ENCODE measurements around the gene AKAP1.

AKAP1 gene

DNA sequence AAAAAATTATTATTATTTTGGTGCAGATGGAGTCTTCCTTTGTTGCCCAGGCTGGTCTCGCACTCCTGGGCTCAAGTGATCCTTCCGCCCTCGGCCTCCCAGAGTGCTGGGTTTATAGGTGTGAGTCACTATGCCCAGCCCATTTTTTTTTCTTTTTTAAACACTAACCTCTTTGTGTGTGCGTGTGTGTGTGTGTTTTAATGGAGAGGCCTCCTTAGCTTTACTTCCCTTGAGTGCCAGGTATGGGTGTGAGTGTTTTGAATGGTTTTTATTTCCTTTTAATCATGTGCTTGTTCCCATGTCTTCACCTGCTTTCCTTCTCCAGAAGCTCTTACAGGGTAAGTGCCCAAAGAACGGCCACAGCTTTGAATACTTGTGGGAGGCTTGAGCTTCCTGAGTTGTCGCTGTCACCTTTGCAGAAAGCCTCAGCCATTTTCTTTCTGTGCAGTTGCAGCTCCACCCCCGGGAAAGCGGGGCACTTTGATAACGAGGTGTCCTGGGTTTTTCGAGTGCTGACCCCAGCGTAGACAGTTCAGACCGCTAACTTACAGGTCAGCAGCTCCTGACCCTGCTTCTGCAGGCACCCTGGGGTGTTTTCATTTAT lies 22.6 kb downstream of the AKAP1 start:
- peaks cover 18% of the 10 kb centered on the region for H3K4me1 Mint-ChIP-seq
- ATAC-seq = no peak
- H3K9me3 Mint-ChIP-seq = no peaks in the 10 kb centered on the region
- H3K27ac Mint-ChIP-seq = no peak overlapping the region
- DNase-seq (ENCODE audit: low spot score in 2 of 2) = no peak
- peaks cover 6% of the 10 kb centered on the region for H3K36me3 Mint-ChIP-seq
- no peak overlapping the region for H3K4me3 Mint-ChIP-seq

DNA sequence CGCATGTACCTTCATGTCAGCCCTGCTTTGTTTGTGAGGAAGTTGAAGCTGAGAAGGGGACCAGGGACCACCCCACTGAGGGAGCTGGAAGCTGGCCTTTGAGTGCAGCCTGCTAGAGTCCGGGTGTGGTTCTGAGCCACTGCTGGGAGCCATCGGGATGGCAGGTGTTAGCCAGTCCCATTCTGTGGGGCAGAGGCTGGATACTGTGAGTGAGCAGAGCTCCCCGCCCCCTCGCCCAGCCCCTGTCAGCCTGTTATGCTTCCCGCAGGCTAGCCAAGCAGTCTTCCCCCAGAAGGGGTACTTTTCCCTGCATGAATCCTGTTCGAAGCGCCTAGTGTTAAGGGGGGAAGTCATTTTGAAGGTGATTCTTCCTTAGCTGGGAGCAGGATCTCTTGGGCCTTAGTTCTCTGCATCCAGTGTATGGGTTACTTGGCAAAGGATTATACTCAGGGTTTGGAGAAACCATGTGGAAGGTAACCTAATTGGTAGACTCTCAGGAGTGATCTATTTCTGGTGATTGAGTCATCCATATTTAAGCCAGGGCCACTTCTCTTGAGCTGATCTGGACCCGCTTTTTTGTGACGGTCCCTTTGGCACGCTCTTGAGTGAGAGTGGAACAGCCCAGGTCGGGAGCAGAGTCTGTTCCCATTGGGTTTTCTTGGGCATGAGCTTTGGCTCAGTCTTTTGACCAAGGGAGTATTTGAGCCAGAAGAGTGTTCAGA lies 23.8 kb downstream of the AKAP1 start:
- H3K36me3 Mint-ChIP-seq = peaks cover 17% of the 10 kb centered on the region
- H3K9me3 Mint-ChIP-seq = no peaks in the 10 kb centered on the region
- no peak for DNase-seq (ENCODE audit: low spot score in 2 of 2)
- no peak overlapping the region for H3K4me3 Mint-ChIP-seq
- H3K4me1 Mint-ChIP-seq = peaks cover 18% of the 10 kb centered on the region
- no peak for ATAC-seq
- no peak overlapping the region for H3K27ac Mint-ChIP-seq

DNA sequence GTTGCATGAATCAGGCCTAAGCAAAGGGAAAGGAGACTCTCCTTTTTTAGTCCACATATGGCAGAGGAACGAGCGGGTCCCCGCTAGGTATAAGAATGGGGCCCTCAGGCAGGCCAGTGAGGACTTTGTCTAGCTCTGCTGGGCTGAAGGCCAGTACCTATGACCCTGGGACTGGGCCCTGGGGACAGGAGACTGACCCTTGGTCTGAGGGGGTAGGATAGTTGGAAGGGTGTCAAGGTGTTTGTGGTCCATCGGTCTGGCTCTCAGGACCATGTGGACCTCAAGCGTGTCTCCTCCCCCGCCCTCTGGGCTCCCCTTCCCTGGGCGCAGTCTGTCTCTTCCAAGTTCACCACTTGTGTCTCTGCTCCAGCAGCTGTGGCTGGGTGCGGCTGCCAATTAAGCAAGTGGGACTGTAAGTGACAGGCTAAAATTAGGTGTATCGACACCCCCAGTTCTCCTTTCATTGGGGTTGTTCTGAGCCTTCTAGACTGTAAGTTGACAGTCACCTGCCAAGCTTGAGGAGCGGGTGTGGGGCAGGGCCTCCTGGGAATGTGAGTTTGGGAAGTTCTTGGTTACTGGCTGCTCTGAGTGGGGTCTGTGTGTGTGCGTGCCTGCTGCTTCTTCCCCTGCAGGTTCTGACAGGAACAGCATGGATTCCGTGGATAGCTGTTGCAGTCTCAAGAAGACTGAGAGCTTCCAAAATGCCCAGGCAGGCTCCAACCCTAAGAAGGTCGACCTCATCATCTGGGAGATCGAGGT lies 24.5 kb downstream of the AKAP1 start:
- ATAC-seq (no peak), DNase-seq (ENCODE audit: low spot score in 2 of 2) (no peak)
- no peak overlapping the region for H3K27ac Mint-ChIP-seq
- no peaks in the 10 kb centered on the region for H3K9me3 Mint-ChIP-seq
- peaks cover 18% of the 10 kb centered on the region for H3K4me1 Mint-ChIP-seq
- peaks cover 25% of the 10 kb centered on the region for H3K36me3 Mint-ChIP-seq
- no peak overlapping the region for H3K4me3 Mint-ChIP-seq

DNA sequence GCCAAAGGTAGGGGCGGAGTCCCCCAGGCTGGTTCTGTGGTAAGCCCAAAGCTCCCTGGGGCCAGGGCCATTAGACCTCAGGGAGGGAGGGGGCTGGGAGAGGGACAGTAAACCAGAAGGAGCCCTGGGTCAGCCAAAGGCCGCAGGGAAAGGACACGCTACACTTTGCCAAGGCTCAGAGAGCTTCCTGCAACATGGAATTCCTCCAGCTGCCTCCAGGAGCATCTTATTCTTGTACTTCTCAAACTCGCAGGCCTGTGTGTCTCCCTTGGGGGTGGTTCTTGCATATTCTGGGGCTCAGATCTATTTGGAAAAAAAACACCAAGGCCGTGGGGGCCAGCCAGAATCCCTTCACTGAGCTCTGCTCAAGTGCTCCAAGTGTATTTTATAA lies 25.1 kb downstream of the AKAP1 start:
- H3K4me3 Mint-ChIP-seq = no peak overlapping the region
- no peaks in the 10 kb centered on the region for H3K9me3 Mint-ChIP-seq
- no peak overlapping the region for H3K27ac Mint-ChIP-seq
- no peak for DNase-seq (ENCODE audit: low spot score in 2 of 2)
- H3K36me3 Mint-ChIP-seq = peaks cover 30% of the 10 kb centered on the region
- no peak for ATAC-seq
- H3K4me1 Mint-ChIP-seq = peaks cover 14% of the 10 kb centered on the region

DNA sequence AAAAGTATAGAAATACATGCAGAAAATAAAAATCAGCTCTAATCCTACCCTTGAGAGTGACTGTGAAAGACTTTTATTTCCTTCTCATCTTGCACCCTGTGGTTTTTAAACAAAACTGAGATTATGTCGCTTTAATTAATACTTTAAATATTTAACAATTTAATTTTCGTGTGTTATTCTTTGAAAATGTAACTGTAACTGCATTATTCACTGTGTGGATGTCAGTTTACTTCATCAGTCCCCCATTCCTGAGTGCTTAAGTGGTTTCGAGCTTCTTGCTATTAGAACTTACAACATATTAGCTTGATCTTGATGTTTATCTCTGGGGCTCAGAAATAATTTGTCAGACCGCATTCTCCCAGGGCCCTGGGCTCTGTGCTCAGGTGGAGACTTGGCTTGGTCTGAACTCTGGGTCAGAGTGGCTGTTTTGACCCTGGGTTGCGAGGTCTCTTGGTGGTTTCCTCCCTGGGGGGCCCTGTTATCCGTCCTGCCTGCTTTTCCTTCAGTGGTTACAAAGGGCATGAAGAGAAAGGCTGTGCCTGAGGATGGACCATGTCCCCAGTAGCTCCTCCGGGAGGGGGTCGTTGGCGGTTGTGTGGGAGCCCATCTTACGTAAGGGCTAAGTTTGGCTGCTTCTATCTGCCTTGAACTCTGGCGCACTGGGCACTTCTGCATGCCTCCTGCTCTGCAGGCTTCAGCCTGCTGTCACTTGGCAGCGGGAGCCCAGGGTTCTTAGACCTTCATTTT lies 25.7 kb downstream of the AKAP1 start:
- Mint-ChIP-seq H3K9me3 (no peaks in the 10 kb centered on the region), H3K36me3 (peaks cover 33% of the 10 kb centered on the region), H3K4me3 (no peak overlapping the region), H3K27ac (no peak overlapping the region), H3K4me1 (peaks cover 8% of the 10 kb centered on the region)
- no peak for DNase-seq (ENCODE audit: low spot score in 2 of 2)
- ATAC-seq = no peak

DNA sequence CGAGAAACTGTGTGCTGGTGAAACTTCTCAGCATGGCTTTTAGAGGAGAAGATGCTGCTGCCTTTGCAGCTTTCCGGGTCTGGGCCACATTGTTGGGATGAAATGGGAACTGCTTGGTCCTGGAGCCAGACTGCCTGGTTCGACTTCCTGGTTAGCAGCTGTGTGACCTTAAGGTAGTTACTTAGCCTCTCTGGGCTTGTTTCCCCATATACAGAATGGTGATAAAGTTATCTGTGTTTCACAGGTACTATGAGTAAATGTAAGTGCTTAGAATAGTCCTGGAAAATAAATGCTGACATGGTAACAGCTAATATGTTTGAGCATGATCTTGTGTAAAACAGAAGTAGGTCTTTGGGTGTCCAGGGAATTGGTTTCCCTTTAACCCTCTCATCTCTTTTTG lies 26.3 kb downstream of the AKAP1 start:
- Mint-ChIP-seq H3K36me3 (peaks cover 39% of the 10 kb centered on the region), H3K27ac (no peak overlapping the region), H3K4me1 (peaks cover 2% of the 10 kb centered on the region), H3K4me3 (no peak overlapping the region), H3K9me3 (no peaks in the 10 kb centered on the region)
- DNase-seq (ENCODE audit: low spot score in 2 of 2) = no peak
- ATAC-seq = no peak

DNA sequence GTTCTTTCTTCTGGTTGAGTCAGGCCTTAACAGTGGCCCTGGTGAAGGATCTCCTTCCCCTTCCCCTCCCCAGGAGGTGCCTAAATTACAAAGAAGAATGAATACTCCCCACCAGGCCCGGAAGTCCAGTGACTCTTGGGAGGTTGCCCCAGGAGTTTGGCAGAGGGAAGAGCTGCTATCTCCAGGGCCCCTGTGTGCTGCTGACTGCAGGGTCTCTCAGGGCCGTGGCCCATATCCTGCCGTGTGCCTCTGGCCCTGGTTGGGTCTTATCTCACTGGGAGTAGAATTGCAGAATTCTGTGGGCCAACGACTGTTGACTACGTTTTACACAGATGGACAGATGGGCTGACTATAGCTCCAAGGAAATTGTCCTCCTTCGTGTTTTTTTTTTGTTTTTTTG lies 28.0 kb downstream of the AKAP1 start:
- peak overlapping the region; percentile 26 for H3K27ac Mint-ChIP-seq
- no peak for ATAC-seq
- peaks cover 55% of the 10 kb centered on the region for H3K36me3 Mint-ChIP-seq
- H3K9me3 Mint-ChIP-seq = no peaks in the 10 kb centered on the region
- H3K4me3 Mint-ChIP-seq = no peak overlapping the region
- H3K4me1 Mint-ChIP-seq = no peaks in the 10 kb centered on the region
- DNase-seq (ENCODE audit: low spot score in 2 of 2) = no peak

DNA sequence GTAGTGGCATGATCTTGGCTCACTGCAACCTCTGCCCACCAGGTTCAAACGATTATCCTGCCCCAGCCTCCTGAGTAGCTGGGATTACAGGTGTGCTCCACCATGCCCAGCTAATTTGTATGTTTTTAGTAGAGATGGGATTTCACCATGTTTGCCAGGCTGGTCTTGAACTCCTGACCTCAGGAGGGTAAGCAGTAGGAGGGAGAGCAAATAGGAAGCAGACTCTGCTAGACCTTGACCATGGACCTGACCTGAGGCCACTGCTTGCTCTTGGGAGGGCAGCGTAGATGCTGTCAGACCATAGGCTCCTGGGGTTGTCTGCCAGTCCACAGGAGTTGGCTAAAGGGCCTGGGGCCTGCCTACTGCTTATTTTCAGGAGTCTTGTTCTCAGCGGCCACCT lies 28.6 kb downstream of the AKAP1 start:
- Mint-ChIP-seq H3K4me1 (no peaks in the 10 kb centered on the region), H3K9me3 (no peaks in the 10 kb centered on the region), H3K36me3 (peaks cover 62% of the 10 kb centered on the region), H3K4me3 (no peak overlapping the region), H3K27ac (no peak overlapping the region)
- no peak for ATAC-seq
- no peak for DNase-seq (ENCODE audit: low spot score in 2 of 2)

DNA sequence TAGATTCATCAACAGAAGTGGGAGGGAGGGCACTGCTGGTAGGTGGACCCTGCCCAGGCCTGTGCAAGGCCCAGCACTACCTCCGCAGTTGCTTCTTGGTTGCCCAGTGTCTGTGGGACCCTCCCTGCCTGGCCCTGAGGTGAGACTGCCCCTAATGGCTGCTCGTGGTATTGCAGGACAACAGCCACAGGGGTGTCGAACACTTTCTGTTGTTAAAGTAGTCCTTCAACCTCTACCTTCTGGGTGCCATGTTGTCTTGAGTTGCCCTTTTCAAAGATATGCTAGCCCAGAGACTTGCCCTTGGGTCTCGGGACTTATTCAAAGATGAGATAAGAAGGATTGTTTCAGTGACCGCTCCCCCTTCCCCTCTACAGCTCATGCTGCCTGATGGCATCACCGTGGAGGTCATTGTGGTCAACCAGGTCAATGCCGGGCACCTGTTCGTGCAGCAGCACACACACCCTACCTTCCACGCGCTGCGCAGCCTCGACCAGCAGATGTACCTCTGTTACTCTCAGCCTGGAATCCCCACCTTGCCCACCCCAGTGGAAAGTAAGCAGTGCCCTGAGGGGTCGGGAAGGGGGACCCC lies 29.1 kb downstream of the AKAP1 start:
- no peaks in the 10 kb centered on the region for H3K9me3 Mint-ChIP-seq
- DNase-seq (ENCODE audit: low spot score in 2 of 2) (peak; percentile 67 to 84), ATAC-seq (peak; percentile 53)
- H3K36me3 Mint-ChIP-seq = peaks cover 67% of the 10 kb centered on the region
- no peaks in the 10 kb centered on the region for H3K4me1 Mint-ChIP-seq
- H3K4me3 Mint-ChIP-seq = no peak overlapping the region
- no peak overlapping the region for H3K27ac Mint-ChIP-seq

DNA sequence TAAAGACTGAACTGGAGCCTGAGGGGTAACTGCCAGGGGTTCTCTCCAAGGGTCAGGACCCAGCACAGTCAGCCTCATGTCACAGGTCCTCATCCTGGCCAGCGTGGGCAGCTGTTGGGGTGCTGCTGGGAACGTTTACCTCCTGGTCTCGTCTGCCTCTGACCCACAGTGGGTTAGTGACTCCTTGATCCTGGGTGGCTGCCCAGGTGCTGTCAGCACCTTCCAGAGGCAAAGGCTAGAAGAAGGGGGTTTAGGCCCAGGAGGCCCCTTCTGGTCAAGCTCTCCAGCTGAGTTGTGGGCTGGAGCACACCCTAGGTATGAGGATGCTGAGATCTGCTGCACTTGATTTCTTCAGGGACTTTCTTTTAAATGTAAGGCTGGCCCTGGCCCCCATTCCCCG lies 30.3 kb downstream of the AKAP1 start:
- DNase-seq (ENCODE audit: low spot score in 2 of 2) (no peak), ATAC-seq (no peak)
- no peak overlapping the region for H3K4me3 Mint-ChIP-seq
- no peaks in the 10 kb centered on the region for H3K9me3 Mint-ChIP-seq
- H3K4me1 Mint-ChIP-seq = no peaks in the 10 kb centered on the region
- H3K27ac Mint-ChIP-seq = no peak overlapping the region
- H3K36me3 Mint-ChIP-seq = peaks cover 79% of the 10 kb centered on the region

DNA sequence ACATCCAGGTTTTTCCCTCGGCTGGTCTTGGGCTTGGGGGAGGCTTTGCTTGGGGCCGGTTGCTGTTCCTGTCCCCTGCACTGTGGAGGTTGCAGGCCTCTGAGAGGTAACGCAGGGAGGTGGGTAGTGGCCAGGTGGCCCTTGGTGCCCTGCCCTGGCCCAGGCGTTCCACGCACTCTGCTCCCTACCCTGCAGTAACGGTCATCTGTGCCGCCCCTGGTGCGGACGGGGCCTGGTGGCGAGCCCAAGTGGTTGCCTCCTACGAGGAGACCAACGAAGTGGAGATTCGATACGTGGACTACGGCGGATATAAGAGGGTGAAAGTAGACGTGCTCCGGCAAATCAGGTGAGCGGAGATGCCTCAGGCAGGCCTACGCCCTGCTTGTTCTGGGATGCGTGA lies 30.9 kb downstream of the AKAP1 start:
- no peak overlapping the region for H3K27ac Mint-ChIP-seq
- no peak for DNase-seq (ENCODE audit: low spot score in 2 of 2)
- no peaks in the 10 kb centered on the region for H3K9me3 Mint-ChIP-seq
- H3K4me3 Mint-ChIP-seq = no peak overlapping the region
- no peak for ATAC-seq
- H3K4me1 Mint-ChIP-seq = no peaks in the 10 kb centered on the region
- peaks cover 84% of the 10 kb centered on the region for H3K36me3 Mint-ChIP-seq

DNA sequence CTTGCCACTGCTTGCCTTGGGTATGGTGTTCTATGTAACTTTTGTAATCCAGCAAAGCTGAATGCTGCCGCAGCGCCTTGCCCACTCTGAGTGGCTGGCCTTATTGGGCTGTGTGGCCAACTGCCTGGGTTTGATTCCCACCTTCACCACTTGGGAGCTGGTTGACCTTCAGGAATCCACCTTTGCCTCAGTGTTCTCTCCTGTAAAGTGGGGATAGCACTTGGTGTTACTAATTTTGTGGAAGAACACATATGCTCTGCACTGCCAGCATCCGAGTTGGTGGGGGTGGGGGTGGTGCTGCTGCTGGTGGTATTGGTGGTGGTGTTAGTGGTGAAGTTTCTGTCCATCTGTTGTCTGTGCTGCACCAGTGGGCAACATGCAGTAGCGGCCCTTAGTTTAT lies 32.8 kb downstream of the AKAP1 start:
- H3K27ac Mint-ChIP-seq = peak overlapping the region; percentile 14
- ATAC-seq = no peak

DNA sequence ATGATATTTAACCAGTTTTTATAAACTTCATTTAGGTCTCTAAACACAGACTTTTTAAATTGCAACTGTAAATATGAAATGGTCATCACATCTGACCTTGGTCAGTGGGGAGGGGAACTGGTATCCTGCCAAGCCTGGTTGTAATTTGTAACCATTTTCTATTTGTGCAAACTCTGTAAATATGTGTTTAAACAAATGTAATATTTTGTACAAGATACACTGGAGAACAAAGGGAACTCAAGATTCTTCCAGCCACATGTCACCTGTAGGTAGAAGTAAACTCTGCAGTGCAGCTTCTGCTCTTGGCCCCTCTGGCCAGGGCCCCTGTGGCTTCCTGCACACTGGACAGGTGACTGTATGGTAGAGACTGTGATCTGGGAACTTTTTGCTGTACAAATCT lies 35.8 kb downstream of the AKAP1 start:
- ATAC-seq = no peak
- Mint-ChIP-seq H3K36me3 (peaks cover 78% of the 10 kb centered on the region), H3K9me3 (no peaks in the 10 kb centered on the region), H3K4me3 (no peak overlapping the region), H3K27ac (no peak overlapping the region), H3K4me1 (peaks cover 2% of the 10 kb centered on the region)
- no peak for DNase-seq (ENCODE audit: low spot score in 2 of 2)

More for the DNA sequence above, 32.8 kb downstream of the AKAP1 start:
- Mint-ChIP-seq H3K9me3 (no peaks in the 10 kb centered on the region), H3K4me3 (no peak overlapping the region), H3K36me3 (peaks cover 92% of the 10 kb centered on the region), H3K4me1 (no peaks in the 10 kb centered on the region)
- DNase-seq (ENCODE audit: low spot score in 2 of 2) = no peak

DNA sequence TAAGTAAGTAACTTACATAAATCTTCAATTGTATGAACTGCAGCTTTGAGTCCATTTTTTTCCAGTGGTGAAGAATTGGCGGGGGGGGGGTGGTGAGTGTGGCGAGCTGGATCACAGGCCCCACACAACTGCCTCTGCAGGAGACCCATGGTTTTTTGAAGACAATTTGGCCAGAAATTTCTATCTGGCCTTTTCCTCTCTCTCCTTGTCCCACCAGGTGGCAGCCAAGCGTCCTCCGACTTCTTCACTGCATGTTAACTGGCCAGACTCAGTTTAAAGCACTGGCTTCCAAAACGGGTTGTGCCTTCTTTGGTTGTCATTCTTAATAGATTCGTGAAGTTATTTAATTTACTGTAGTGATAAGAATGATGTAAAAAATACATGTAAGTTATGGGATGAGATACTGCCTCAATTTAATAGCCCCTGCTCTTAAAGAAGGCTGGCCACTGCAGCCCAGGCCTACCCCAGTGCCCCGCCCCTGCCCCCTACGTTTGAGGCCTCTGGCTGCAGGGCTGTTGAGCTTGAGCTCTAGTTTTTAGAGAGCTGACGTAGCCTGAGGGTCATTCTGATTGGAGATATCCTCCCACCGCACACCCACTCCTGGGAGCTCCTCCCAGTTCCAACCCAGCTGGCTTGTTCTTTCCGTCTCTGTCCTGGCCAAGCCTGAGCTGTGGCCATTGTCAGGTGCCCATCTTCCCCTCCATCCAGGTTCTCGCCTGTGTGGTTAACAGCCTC lies 36.4 kb downstream of the AKAP1 start:
- no peak for DNase-seq (ENCODE audit: low spot score in 2 of 2)

More for the DNA sequence above, 36.4 kb downstream of the AKAP1 start:
- no peak overlapping the region for H3K4me3 Mint-ChIP-seq
- ATAC-seq = no peak
- H3K9me3 Mint-ChIP-seq = no peaks in the 10 kb centered on the region
- H3K27ac Mint-ChIP-seq = peak overlapping the region; percentile 20
- H3K36me3 Mint-ChIP-seq = peaks cover 71% of the 10 kb centered on the region
- H3K4me1 Mint-ChIP-seq = peaks cover 6% of the 10 kb centered on the region

All from stimulated activated effector memory CD8-positive, alpha-beta T cell treated with anti-CD3 and anti-CD28 coated beads, Interleukin-12 subunit alpha, Interleukin-12 subunit beta, amount 100 ng/mL, for 72 hours (primary cell).